OCI-LY7 (cell line): Measurements from ENCODE around the gene PHKB.

Experiments
- EZH2phosphoT487 ChIP-seq: fragments of 200-600 bp; sonication (generic); IDR thresholded peaks from 2 replicates; pipeline ENCODE4 v1.6.1; 2018; ENCODE audit warnings: low read depth, borderline replicate concordance, mild to moderate bottlenecking, mixed run types, antibody characterized with exemption, low read length, moderate library complexity, mixed read lengths
- TF ChIP-seq, protein P1 (sequence below): fragments of 200-600 bp; sonication (generic); conservative IDR thresholded peaks from 2 replicates; pipeline ENCODE4 v1.5.1; 2014; ENCODE audit warnings: mild to moderate bottlenecking, antibody characterized with exemption, low read length, moderate library complexity, mixed read lengths

DNA sequence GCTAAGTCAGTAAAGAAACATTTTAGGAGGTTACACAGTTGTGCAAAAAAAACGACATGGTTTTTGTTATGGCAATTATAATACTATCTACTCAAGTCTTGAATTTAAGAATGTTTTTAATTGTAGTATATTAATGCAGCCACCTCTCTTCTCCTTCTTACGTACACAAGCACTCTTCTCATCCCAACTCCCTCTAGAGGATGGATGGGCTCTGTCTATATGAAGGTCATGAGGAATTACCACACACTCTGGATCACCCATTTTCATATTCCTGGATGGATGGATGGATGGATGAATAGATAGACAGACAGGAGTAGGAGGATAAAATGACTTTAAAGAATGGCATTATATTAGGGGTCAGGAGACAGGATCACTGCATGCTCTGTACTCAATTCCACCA is 120.0 kb downstream of the PHKB start:
- TF ChIP-seq, protein P1, sequence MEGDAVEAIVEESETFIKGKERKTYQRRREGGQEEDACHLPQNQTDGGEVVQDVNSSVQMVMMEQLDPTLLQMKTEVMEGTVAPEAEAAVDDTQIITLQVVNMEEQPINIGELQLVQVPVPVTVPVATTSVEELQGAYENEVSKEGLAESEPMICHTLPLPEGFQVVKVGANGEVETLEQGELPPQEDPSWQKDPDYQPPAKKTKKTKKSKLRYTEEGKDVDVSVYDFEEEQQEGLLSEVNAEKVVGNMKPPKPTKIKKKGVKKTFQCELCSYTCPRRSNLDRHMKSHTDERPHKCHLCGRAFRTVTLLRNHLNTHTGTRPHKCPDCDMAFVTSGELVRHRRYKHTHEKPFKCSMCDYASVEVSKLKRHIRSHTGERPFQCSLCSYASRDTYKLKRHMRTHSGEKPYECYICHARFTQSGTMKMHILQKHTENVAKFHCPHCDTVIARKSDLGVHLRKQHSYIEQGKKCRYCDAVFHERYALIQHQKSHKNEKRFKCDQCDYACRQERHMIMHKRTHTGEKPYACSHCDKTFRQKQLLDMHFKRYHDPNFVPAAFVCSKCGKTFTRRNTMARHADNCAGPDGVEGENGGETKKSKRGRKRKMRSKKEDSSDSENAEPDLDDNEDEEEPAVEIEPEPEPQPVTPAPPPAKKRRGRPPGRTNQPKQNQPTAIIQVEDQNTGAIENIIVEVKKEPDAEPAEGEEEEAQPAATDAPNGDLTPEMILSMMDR = no peak
- no peak for TF ChIP-seq EZH2phosphoT487
